ENCODE measurements around the gene VWF.

DNA sequence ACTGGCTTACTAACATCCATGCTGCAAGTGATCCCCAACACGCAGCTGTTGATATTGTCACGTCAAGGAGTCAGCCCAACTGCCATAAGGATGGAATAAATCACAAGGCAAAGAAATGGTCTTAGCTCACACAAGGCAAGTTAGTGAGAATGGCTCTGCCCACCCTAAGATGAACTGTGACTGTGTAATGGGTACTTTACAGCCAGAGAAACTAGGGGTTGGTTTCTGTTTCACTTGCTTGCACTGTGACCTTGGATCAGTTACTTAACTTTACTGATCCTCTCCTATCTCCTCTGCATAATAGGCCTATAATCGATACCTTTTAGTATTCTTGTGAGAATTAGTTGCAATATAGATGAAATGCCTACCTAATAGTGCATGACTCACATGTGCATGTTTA lies 127.2 kb downstream of the VWF start:
- TF ChIP-seq CTCF (IDR thresholded peaks at IDR 0.05; ENCODE audit: low read depth, low read length): no peak
- no peak for TF ChIP-seq MYC (IDR thresholded peaks at IDR 0.05; ENCODE audit: low read depth, low read length)

All from NB4 (cell line).